Measurements from ENCODE around the gene CPXM1. TPM values are rescaled to one million over a fixed set of nuclear protein-coding genes. Genes with fewer than 3 reads are reported as not detected.

CPXM1 gene
- total RNA-seq, 1 donor: under 0.01 TPM

- peak; percentile 92 for DNase-seq (ENCODE audit: insufficient read length, low spot score, missing footprints)
- no peak overlapping the region for H3K27ac ChIP-seq (ENCODE audit: low read depth, low read length)
- TF ChIP-seq CTCF (IDR thresholded peaks at IDR 0.05; ENCODE audit: extremely low read depth, low read depth, low read length): no peak
- H3K9me3 ChIP-seq (ENCODE audit: low read depth, low read length): no peaks in the 10 kb centered on the region
- no peak overlapping the region for H3K4me3 ChIP-seq (ENCODE audit: insufficient read depth, low read length)
- peaks cover 63% of the 10 kb centered on the region for H3K27me3 ChIP-seq (ENCODE audit: insufficient read depth, low read length)
- no peak overlapping the region for H3K4me2 ChIP-seq (ENCODE audit: insufficient read depth, low read length)
- no peaks in the 10 kb centered on the region for H3K36me3 ChIP-seq (ENCODE audit: insufficient read depth, low read length)
- H3K79me2 ChIP-seq (ENCODE audit: insufficient read depth, low read length): no peaks in the 10 kb centered on the region
- H3K4me1 ChIP-seq (ENCODE audit: insufficient read depth, low read length): no peaks in the 10 kb centered on the region
- no peaks in the 10 kb centered on the region for H4K20me1 ChIP-seq (ENCODE audit: insufficient read depth, low read length)
- H2AFZ ChIP-seq (ENCODE audit: low read length): no peak overlapping the region
Measured at GRCh38 chr20:2798814-2799213, 1.6 kb downstream of the CPXM1 start.

GRCh38 chr20:2798095-2798805, 2.2 kb downstream of the CPXM1 start:
- no peaks in the 10 kb centered on the region for H3K9me3 ChIP-seq (ENCODE audit: low read depth, low read length)
- H3K27me3 ChIP-seq (ENCODE audit: insufficient read depth, low read length): peaks cover 64% of the 10 kb centered on the region

GRCh38 chr20:2797136-2797983, 3.1 kb downstream of the CPXM1 start:
- no peaks in the 10 kb centered on the region for H3K4me1 ChIP-seq (ENCODE audit: insufficient read depth, low read length)
- peaks cover 3% of the 10 kb centered on the region for H4K20me1 ChIP-seq (ENCODE audit: insufficient read depth, low read length)
- no peaks in the 10 kb centered on the region for H3K79me2 ChIP-seq (ENCODE audit: insufficient read depth, low read length)
- no peak overlapping the region for H2AFZ ChIP-seq (ENCODE audit: low read length)
- no peak for TF ChIP-seq CTCF (IDR thresholded peaks at IDR 0.05; ENCODE audit: extremely low read depth, low read depth, low read length)
- H3K4me3 ChIP-seq (ENCODE audit: insufficient read depth, low read length): no peak overlapping the region
- H3K36me3 ChIP-seq (ENCODE audit: insufficient read depth, low read length): no peaks in the 10 kb centered on the region
- peak; percentile 77 for DNase-seq (ENCODE audit: insufficient read length, low spot score, missing footprints)
- no peak overlapping the region for H3K4me2 ChIP-seq (ENCODE audit: insufficient read depth, low read length)
- H3K9me3 ChIP-seq (ENCODE audit: low read depth, low read length): no peaks in the 10 kb centered on the region
- H3K27ac ChIP-seq (ENCODE audit: low read depth, low read length): no peak overlapping the region
- peaks cover 63% of the 10 kb centered on the region for H3K27me3 ChIP-seq (ENCODE audit: insufficient read depth, low read length)

More at GRCh38 chr20:2798095-2798805, 2.2 kb downstream of the CPXM1 start:
- H3K79me2 ChIP-seq (ENCODE audit: insufficient read depth, low read length): no peaks in the 10 kb centered on the region
- H3K36me3 ChIP-seq (ENCODE audit: insufficient read depth, low read length): no peaks in the 10 kb centered on the region
- no peak overlapping the region for H2AFZ ChIP-seq (ENCODE audit: low read length)
- no peaks in the 10 kb centered on the region for H3K4me1 ChIP-seq (ENCODE audit: insufficient read depth, low read length)
- no peak overlapping the region for H3K4me3 ChIP-seq (ENCODE audit: insufficient read depth, low read length)
- TF ChIP-seq CTCF (IDR thresholded peaks at IDR 0.05; ENCODE audit: extremely low read depth, low read depth, low read length): no peak
- H4K20me1 ChIP-seq (ENCODE audit: insufficient read depth, low read length): peaks cover 3% of the 10 kb centered on the region
- no peak overlapping the region for H3K27ac ChIP-seq (ENCODE audit: low read depth, low read length)
- DNase-seq (ENCODE audit: insufficient read length, low spot score, missing footprints): peak; percentile 66
- no peak overlapping the region for H3K4me2 ChIP-seq (ENCODE audit: insufficient read depth, low read length)
